H9 (cell line): ENCODE data around the gene RERE. TPM values are rescaled to one million over a fixed set of nuclear protein-coding genes. Genes with fewer than 3 reads are reported as not detected.

ENCODE experiments used
- DNase-seq: peaks from one replicate; pipeline ENCODE4 v3.0.0-alpha.2; 2017
- H2AFZ ChIP-seq: one replicate; pipeline ENCODE4 v1.6.1; 2013; ENCODE audit warnings: mild to moderate bottlenecking, low read length, control low read depth, moderate library complexity
- H2AK5ac ChIP-seq: 2 replicates; pipeline ENCODE4 v1.6.1; 2013; ENCODE audit warnings: low read length, control low read depth, mixed read lengths; ENCODE audit not compliant: insufficient read length
- H2BK120ac ChIP-seq: one replicate; pipeline ENCODE4 v1.6.1; 2013; ENCODE audit warnings: low read depth, mild to moderate bottlenecking, low read length, control low read depth, inconsistent platforms; ENCODE audit not compliant: poor library complexity, severe bottlenecking
- H2BK12ac ChIP-seq: 2 replicates; pipeline ENCODE4 v1.6.1; 2013; ENCODE audit warnings: low read length, control low read depth, mixed read lengths, low read depth; ENCODE audit not compliant: insufficient read length
- H2BK15ac ChIP-seq: 2 replicates; pipeline ENCODE4 v1.6.1; 2013; ENCODE audit warnings: low read depth, low read length, control low read depth
- H2BK20ac ChIP-seq: one replicate; pipeline ENCODE4 v1.6.1; 2013; ENCODE audit warnings: low read depth, mild to moderate bottlenecking, low read length, control low read depth, inconsistent platforms; ENCODE audit not compliant: poor library complexity, severe bottlenecking
- H2BK5ac ChIP-seq: 2 replicates; pipeline ENCODE4 v1.6.1; 2013; ENCODE audit warnings: low read length, control low read depth, mixed read lengths; ENCODE audit not compliant: insufficient read length
- H3K14ac ChIP-seq: 2 replicates; pipeline ENCODE4 v1.6.1; 2013; ENCODE audit warnings: low read length, control low read depth; ENCODE audit not compliant: insufficient read depth
- H3K18ac ChIP-seq: 2 replicates; pipeline ENCODE4 v1.6.1; 2013; ENCODE audit warnings: low read depth, mild to moderate bottlenecking, mixed read lengths, low read length, control low read depth; ENCODE audit not compliant: insufficient read length
- H3K23ac ChIP-seq: 2 replicates; pipeline ENCODE4 v1.6.1; 2013; ENCODE audit warnings: low read length, control low read depth, mixed read lengths, low read depth; ENCODE audit not compliant: insufficient read length
- H3K23me2 ChIP-seq: 2 replicates; pipeline ENCODE4 v1.6.1; 2013; ENCODE audit warnings: low read depth, mild to moderate bottlenecking, mixed read lengths, low read length, control low read depth; ENCODE audit not compliant: insufficient read length, poor library complexity, severe bottlenecking
- H3K27ac ChIP-seq: 2 replicates; pipeline ENCODE4 v1.5.1; 2013; ENCODE audit warnings: low read length, control low read depth, mixed read lengths, low read depth; ENCODE audit not compliant: insufficient read length
- H3K27me3 ChIP-seq: 2 replicates; pipeline ENCODE4 v1.6.1; 2013; ENCODE audit warnings: low read length, control low read depth, inconsistent platforms; ENCODE audit not compliant: insufficient read depth
- H3K4ac ChIP-seq: 2 replicates; pipeline ENCODE4 v1.6.1; 2013; ENCODE audit warnings: low read depth, mild to moderate bottlenecking, control low read depth, inconsistent platforms, low read length, moderate library complexity
- H3K4me1 ChIP-seq: 2 replicates; pipeline ENCODE4 v1.6.1; 2013; ENCODE audit warnings: low read length, control low read depth, inconsistent platforms; ENCODE audit not compliant: insufficient read depth
- H3K4me2 ChIP-seq: 2 replicates; pipeline ENCODE4 v1.6.1; 2013; ENCODE audit warnings: low read length, control low read depth, mixed read lengths; ENCODE audit not compliant: insufficient read length, insufficient read depth
- H3K56ac ChIP-seq: 2 replicates; pipeline ENCODE4 v1.6.1; 2013; ENCODE audit warnings: low read depth, mild to moderate bottlenecking, mixed read lengths, low read length, control low read depth; ENCODE audit not compliant: insufficient read length
- H3K79me1 ChIP-seq: 2 replicates; pipeline ENCODE4 v1.6.1; 2013; ENCODE audit warnings: low read depth, mild to moderate bottlenecking, moderate library complexity, low read length, control low read depth, inconsistent platforms; ENCODE audit not compliant: insufficient read depth, poor library complexity, severe bottlenecking
- H3K79me2 ChIP-seq: 2 replicates; pipeline ENCODE4 v1.6.1; 2013; ENCODE audit warnings: low read length, control low read depth, inconsistent platforms; ENCODE audit not compliant: insufficient read depth
- H3K9ac ChIP-seq: 2 replicates; pipeline ENCODE4 v1.6.1; 2013; ENCODE audit warnings: low read length, control low read depth, mixed read lengths; ENCODE audit not compliant: insufficient read length; ENCODE audit errors: extremely low read depth
- H3K9me3 ChIP-seq: one replicate; pipeline ENCODE4 v1.6.1; 2013; ENCODE audit warnings: low read depth, low read length, inconsistent platforms; ENCODE audit not compliant: control insufficient read depth
- H3T11ph ChIP-seq: one replicate; pipeline ENCODE4 v1.6.1; 2013; ENCODE audit warnings: mild to moderate bottlenecking, low read length, control low read depth, inconsistent platforms
- H4K20me1 ChIP-seq: one replicate; pipeline ENCODE4 v1.6.1; 2013; ENCODE audit not compliant: control insufficient read depth, insufficient read length, insufficient read depth
- H4K5ac ChIP-seq: 2 replicates; pipeline ENCODE4 v1.6.1; 2013; ENCODE audit warnings: low read depth, mild to moderate bottlenecking, mixed read lengths, low read length, control low read depth; ENCODE audit not compliant: insufficient read length
- H4K8ac ChIP-seq: replicated peaks from 2 replicates; pipeline ENCODE4 v1.6.1; 2013; ENCODE audit warnings: low read length, control low read depth, mixed read lengths, low read depth; ENCODE audit not compliant: insufficient read length
- H4K91ac ChIP-seq: 2 replicates; pipeline ENCODE4 v1.6.1; 2013; ENCODE audit warnings: low read depth, mild to moderate bottlenecking, moderate library complexity, mixed read lengths, low read length, control low read depth; ENCODE audit not compliant: insufficient read length
- H3K27ac Mint-ChIP-seq, 3 experiments: 2 replicates in 2 of 3; 3 replicates in 1 of 3; pipeline ENCODE4 v1.8.0; 2020 to 2021; ENCODE audit warnings: mixed read lengths in 3 of 3, mild to moderate bottlenecking in 1 of 3, moderate library complexity in 1 of 3
- H3K27me3 Mint-ChIP-seq: 2 replicates; pipeline ENCODE4 v1.8.0; 2021; ENCODE audit warnings: low read depth, mild to moderate bottlenecking, moderate library complexity, mixed read lengths
- H3K36me3 Mint-ChIP-seq, 3 experiments: 2 replicates in 2 of 3; 3 replicates in 1 of 3; pipeline ENCODE4 v1.8.0; 2020 to 2021; ENCODE audit warnings: low read depth in 3 of 3, mixed read lengths in 3 of 3; ENCODE audit not compliant: insufficient read depth in 1 of 3
- H3K4me1 Mint-ChIP-seq, 2 experiments: 2 replicates each; pipeline ENCODE4 v1.8.0; 2020; ENCODE audit warnings: mixed read lengths in 2 of 2
- H3K4me3 Mint-ChIP-seq, 2 experiments: 2 replicates in 1 of 2; 3 replicates in 1 of 2; pipeline ENCODE4 v1.8.0; 2020 to 2021; ENCODE audit warnings: mild to moderate bottlenecking in 2 of 2, mixed read lengths in 2 of 2, moderate library complexity in 1 of 2
- H3K9me3 Mint-ChIP-seq, 2 experiments: 2 replicates in 1 of 2; 3 replicates in 1 of 2; pipeline ENCODE4 v1.8.0; 2020; ENCODE audit warnings: mild to moderate bottlenecking in 2 of 2, mixed read lengths in 2 of 2, moderate library complexity in 1 of 2
- WGBS: extraction: QIAGEN DNeasy Blood & Tissue Kit; methylation state at CpG from one replicate; pipeline ENCODE4 v1.1.7; 2013; ENCODE audit warnings: missing lambda C conversion rate, low lambda C conversion rate, mixed read lengths; ENCODE audit not compliant: insufficient read length; ENCODE audit errors: extremely low coverage; 5-methylcytosine and 5-hydroxymethylcytosine counted together
- total RNA-seq: library from RNA; stranded (reverse); gene quantifications from 2 replicates; pipeline ENCODE4 v1.2.1, GENCODE V29; 2021
- TF ChIP-seq, protein P1 (sequence below): fragments of 200-600 bp; sonication (generic); conservative IDR thresholded peaks from 3 replicates; pipeline ENCODE4 v1.8.0; 2021; ENCODE audit warnings: antibody characterized with exemption, mild to moderate bottlenecking

RERE gene
- total RNA-seq, 1 experiment from 2014 or later = 103 TPM

DNA sequence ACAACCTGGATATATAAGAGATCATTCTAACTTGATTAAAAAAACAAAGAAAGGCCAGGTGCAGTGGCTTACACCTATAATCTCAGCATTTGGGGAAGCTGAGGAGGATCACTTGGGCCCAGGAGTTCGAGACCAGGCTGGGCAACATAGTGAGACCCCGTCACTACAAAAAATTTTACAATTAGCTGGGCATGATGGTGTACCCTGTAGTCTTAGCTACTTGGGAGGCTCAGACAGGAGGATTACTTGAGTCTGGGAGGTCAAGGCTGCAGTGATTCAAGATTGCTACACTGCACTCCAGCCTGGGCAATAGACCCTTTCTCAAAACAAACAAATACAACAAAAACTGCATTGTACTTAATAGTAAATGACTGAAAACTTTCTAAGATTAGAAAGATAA lies 330.2 kb downstream of the RERE start:
- Histone ChIP-seq H3K9ac (no peak overlapping the region), H4K91ac (no peak overlapping the region), H4K5ac (no peak overlapping the region), H3K56ac (no peak overlapping the region), H4K8ac (no peak overlapping the region), H4K20me1 (no peaks in the 10 kb centered on the region), H3K27ac (no peak overlapping the region), H2BK12ac (no peak overlapping the region), H3K27me3 (no peaks in the 10 kb centered on the region), H2BK20ac (no peak overlapping the region), H3K79me1 (no peaks in the 10 kb centered on the region), H3T11ph (no peak overlapping the region), H3K23me2 (no peaks in the 10 kb centered on the region), H2AK5ac (no peak overlapping the region), H2BK15ac (no peak overlapping the region), H3K9me3 (no peaks in the 10 kb centered on the region), H3K4ac (no peak overlapping the region), H3K4me1 (no peaks in the 10 kb centered on the region), H2BK120ac (no peak overlapping the region), H3K18ac (no peak overlapping the region), H3K14ac (no peak overlapping the region), H3K4me2 (no peak overlapping the region), H2BK5ac (no peak overlapping the region), H3K79me2 (no peaks in the 10 kb centered on the region), H3K23ac (no peak overlapping the region), H2AFZ (no peak overlapping the region)
- H3K27ac Mint-ChIP-seq = no peak overlapping the region; a peak in 1 of 7 replicates
- TF ChIP-seq, protein P1, sequence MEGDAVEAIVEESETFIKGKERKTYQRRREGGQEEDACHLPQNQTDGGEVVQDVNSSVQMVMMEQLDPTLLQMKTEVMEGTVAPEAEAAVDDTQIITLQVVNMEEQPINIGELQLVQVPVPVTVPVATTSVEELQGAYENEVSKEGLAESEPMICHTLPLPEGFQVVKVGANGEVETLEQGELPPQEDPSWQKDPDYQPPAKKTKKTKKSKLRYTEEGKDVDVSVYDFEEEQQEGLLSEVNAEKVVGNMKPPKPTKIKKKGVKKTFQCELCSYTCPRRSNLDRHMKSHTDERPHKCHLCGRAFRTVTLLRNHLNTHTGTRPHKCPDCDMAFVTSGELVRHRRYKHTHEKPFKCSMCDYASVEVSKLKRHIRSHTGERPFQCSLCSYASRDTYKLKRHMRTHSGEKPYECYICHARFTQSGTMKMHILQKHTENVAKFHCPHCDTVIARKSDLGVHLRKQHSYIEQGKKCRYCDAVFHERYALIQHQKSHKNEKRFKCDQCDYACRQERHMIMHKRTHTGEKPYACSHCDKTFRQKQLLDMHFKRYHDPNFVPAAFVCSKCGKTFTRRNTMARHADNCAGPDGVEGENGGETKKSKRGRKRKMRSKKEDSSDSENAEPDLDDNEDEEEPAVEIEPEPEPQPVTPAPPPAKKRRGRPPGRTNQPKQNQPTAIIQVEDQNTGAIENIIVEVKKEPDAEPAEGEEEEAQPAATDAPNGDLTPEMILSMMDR = no peak
- H3K27me3 Mint-ChIP-seq = no peaks in the 10 kb centered on the region
- no peak for DNase-seq
- no peaks in the 10 kb centered on the region for H3K9me3 Mint-ChIP-seq
- no peak overlapping the region for H3K4me3 Mint-ChIP-seq
- WGBS = no CpG with 5 or more reads among the region's 2 CpGs
- peaks cover 11 to 26% (median 18%) of the 10 kb centered on the region in 3 experiments; a peak in 6 of 7 replicates for H3K36me3 Mint-ChIP-seq
- H3K4me1 Mint-ChIP-seq = peaks cover 9 to 10% of the 10 kb centered on the region in 2 experiments
